ENCODE results near the gene PTPN2.

Gene PTPN2

DNA sequence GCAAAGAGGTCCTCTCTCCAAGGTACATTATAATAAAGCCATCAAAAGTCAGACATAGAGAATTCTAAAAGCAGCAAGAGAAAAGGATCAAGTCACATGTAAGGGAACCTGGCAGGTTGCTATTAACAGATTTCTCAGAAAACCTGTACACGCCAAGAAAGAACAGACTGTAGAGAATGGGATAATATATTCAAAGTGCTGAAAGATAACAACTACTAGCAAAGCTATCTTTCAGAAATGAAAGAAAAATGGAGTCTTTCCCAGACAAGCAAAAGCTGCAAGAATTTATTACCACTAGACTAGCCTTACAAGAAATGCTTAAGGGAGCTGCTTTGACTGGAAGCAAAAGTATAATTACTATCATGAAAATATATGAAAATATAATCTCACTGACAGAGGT, 81.5 kb downstream of the PTPN2 start:
- Histone ChIP-seq H2AFZ (ENCODE audit: low read depth) (no peak overlapping the region), H3K4me3 (IDR thresholded peaks at IDR 0.05; ENCODE audit: insufficient read depth, low read depth, low read length) (no peak overlapping the region), H3K4me1 (ENCODE audit: low read depth, poor library complexity, severe bottlenecking) (peaks cover 21% of the 10 kb centered on the region), H4K20me1 (ENCODE audit: insufficient read depth) (no peaks in the 10 kb centered on the region), H3K79me2 (ENCODE audit: insufficient read depth, low read depth) (no peaks in the 10 kb centered on the region), H3K9ac (no peak overlapping the region), H3K36me3 (ENCODE audit: insufficient read depth) (no peaks in the 10 kb centered on the region), H3K4me2 (no peak overlapping the region; the same call in 1 of the 2 replicates), H3K27ac (no peak overlapping the region), H3K27me3 (ENCODE audit: insufficient read depth, low read depth) (no peaks in the 10 kb centered on the region)
- TF ChIP-seq, protein P1, sequence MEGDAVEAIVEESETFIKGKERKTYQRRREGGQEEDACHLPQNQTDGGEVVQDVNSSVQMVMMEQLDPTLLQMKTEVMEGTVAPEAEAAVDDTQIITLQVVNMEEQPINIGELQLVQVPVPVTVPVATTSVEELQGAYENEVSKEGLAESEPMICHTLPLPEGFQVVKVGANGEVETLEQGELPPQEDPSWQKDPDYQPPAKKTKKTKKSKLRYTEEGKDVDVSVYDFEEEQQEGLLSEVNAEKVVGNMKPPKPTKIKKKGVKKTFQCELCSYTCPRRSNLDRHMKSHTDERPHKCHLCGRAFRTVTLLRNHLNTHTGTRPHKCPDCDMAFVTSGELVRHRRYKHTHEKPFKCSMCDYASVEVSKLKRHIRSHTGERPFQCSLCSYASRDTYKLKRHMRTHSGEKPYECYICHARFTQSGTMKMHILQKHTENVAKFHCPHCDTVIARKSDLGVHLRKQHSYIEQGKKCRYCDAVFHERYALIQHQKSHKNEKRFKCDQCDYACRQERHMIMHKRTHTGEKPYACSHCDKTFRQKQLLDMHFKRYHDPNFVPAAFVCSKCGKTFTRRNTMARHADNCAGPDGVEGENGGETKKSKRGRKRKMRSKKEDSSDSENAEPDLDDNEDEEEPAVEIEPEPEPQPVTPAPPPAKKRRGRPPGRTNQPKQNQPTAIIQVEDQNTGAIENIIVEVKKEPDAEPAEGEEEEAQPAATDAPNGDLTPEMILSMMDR (conservative IDR thresholded peaks at IDR 0.05; ENCODE audit: low read depth, low read length), result no peak

DNA sequence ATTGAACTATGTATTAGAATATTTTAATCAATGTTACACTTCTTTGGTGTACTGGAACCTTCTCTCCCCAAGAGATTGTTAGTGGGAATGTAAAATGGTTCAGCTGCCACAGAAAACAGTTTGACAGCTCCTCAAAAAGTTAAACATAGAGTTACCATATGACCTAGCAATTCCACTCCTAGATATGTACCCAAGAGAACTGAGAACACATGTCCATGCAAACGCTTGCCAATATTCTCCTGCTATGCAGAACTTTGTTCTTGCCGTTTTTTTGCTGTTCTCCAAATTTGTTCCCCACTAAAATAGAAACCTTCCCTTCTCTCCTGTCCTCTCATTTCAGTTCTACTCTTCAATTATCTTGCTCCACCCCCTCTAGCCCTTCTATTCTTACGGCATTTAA, 87.6 kb downstream of the PTPN2 start:
- no peak overlapping the region for H3K9ac ChIP-seq

DNA sequence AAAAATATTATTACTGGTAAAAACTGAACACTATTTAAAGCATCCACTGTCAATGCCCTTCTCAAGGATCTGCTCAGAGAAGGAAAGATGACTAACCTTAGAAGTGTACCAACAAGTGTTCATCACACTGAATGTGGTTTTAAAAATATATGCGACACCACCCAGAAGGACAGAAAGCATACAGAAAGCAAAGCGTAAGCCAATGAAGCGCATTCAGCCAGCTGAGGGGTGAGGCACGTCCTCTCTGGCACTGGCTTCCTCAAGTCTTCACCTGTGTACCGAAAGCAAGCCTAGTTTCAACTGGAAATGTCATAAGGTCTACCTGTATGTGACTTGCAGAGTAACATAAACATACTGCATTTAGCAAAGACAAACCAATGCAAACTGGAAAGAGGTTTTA, 92.4 kb downstream of the PTPN2 start:
- Histone ChIP-seq H3K9ac (no peak overlapping the region), H3K36me3 (ENCODE audit: insufficient read depth) (no peaks in the 10 kb centered on the region), H4K20me1 (ENCODE audit: insufficient read depth) (no peaks in the 10 kb centered on the region), H3K4me3 (IDR thresholded peaks at IDR 0.05; ENCODE audit: insufficient read depth, low read depth, low read length) (no peak overlapping the region), H3K4me2 (no peak overlapping the region), H3K4me1 (ENCODE audit: low read depth, poor library complexity, severe bottlenecking) (peaks cover 4% of the 10 kb centered on the region), H2AFZ (ENCODE audit: low read depth) (no peak overlapping the region), H3K79me2 (ENCODE audit: insufficient read depth, low read depth) (no peaks in the 10 kb centered on the region), H3K27ac (no peak overlapping the region), H3K27me3 (ENCODE audit: insufficient read depth, low read depth) (no peaks in the 10 kb centered on the region)
- TF ChIP-seq, protein P1 (conservative IDR thresholded peaks at IDR 0.05; ENCODE audit: low read depth, low read length), result no peak

More for the DNA sequence above, 87.6 kb downstream of the PTPN2 start:
- Histone ChIP-seq H3K4me1 (ENCODE audit: low read depth, poor library complexity, severe bottlenecking) (peaks cover 4% of the 10 kb centered on the region), H2AFZ (ENCODE audit: low read depth) (no peak overlapping the region), H3K27ac (no peak overlapping the region), H3K36me3 (ENCODE audit: insufficient read depth) (no peaks in the 10 kb centered on the region), H3K79me2 (ENCODE audit: insufficient read depth, low read depth) (no peaks in the 10 kb centered on the region), H3K27me3 (ENCODE audit: insufficient read depth, low read depth) (no peaks in the 10 kb centered on the region), H4K20me1 (ENCODE audit: insufficient read depth) (no peaks in the 10 kb centered on the region), H3K4me3 (IDR thresholded peaks at IDR 0.05; ENCODE audit: insufficient read depth, low read depth, low read length) (no peak overlapping the region), H3K4me2 (no peak overlapping the region)
- TF ChIP-seq, protein P1 (conservative IDR thresholded peaks at IDR 0.05; ENCODE audit: low read depth, low read length), result no peak

DNA sequence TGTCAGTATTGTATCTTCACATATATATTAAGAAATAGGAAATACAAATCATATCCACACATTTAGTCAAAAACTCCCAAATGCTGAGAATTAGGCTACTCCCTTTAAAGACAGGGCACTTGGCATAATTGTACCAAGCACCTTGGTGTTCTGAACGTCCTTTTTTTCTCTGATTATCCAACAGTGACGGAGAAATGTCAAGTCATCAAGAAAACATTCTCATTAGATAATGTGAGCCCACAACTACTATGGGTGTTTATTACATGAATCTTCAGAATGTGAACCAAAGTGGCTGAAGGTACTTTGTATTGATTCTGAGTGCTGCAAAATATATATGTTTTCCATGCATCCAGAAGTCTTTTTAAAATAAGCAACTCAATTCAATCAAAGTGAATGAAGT, 97.4 kb downstream of the PTPN2 start:
- Histone ChIP-seq H2AFZ (ENCODE audit: low read depth) (no peak overlapping the region), H3K27ac (no peak overlapping the region), H3K4me1 (ENCODE audit: low read depth, poor library complexity, severe bottlenecking) (no peaks in the 10 kb centered on the region), H3K79me2 (ENCODE audit: insufficient read depth, low read depth) (no peaks in the 10 kb centered on the region), H3K36me3 (ENCODE audit: insufficient read depth) (no peaks in the 10 kb centered on the region), H4K20me1 (ENCODE audit: insufficient read depth) (no peaks in the 10 kb centered on the region), H3K9ac (no peak overlapping the region), H3K4me3 (IDR thresholded peaks at IDR 0.05; ENCODE audit: insufficient read depth, low read depth, low read length) (no peak overlapping the region), H3K4me2 (no peak overlapping the region), H3K27me3 (ENCODE audit: insufficient read depth, low read depth) (no peaks in the 10 kb centered on the region)
- TF ChIP-seq, protein P1 (conservative IDR thresholded peaks at IDR 0.05; ENCODE audit: low read depth, low read length), result no peak

Measured in KMS-11 (cell line).